Fibroblast of lung (primary cell): ENCODE data around the gene NTRK3. TPM values are rescaled to one million over a fixed set of nuclear protein-coding genes. Genes with fewer than 3 reads are reported as not detected.

Source experiments
- DNase-seq, 2 donors: peaks; one replicate each; pipeline versions ENCODE4 v3.0.0 to v3.0.0-alpha.2; 2010; ENCODE audit warnings: low read depth in 2 of 2
- H2AFZ ChIP-seq: 2 replicates; pipeline ENCODE4 v1.5.1; 2012; ENCODE audit warnings: low read length, control low read depth, inconsistent platforms
- H3K27ac ChIP-seq: 2 replicates; pipeline ENCODE4 v1.5.1; 2011; ENCODE audit warnings: low read length, control low read depth; ENCODE audit not compliant: insufficient read depth
- H3K27me3 ChIP-seq: 2 replicates; pipeline ENCODE4 v1.5.1; 2011; ENCODE audit warnings: mild to moderate bottlenecking, low read length; ENCODE audit not compliant: control insufficient read depth, insufficient read depth
- H3K36me3 ChIP-seq: 2 replicates; pipeline ENCODE4 v1.5.1; 2011; ENCODE audit warnings: low read length; ENCODE audit not compliant: control insufficient read depth, insufficient read depth
- H3K4me1 ChIP-seq: 2 replicates; pipeline ENCODE4 v1.5.1; 2011; ENCODE audit warnings: low read length; ENCODE audit not compliant: control insufficient read depth, insufficient read depth; ENCODE audit errors: extremely low read depth
- H3K4me2 ChIP-seq: 2 replicates; pipeline ENCODE4 v1.5.1; 2011; ENCODE audit warnings: low read length, control low read depth; ENCODE audit not compliant: insufficient read depth; ENCODE audit errors: extremely low read depth
- H3K4me3 ChIP-seq, 4 experiments: fragments of 200-600 bp in 1 of 4; sonication (generic) in 1 of 4; replicated peaks in 1 of 4; 2 replicates each; pipeline ENCODE4 v1.5.1; 2011 to 2016; ENCODE audit warnings: low read length in 4 of 4, low read depth in 3 of 4, mild to moderate bottlenecking in 3 of 4, control low read depth in 2 of 4, inconsistent platforms in 1 of 4, mixed read lengths in 1 of 4; ENCODE audit not compliant: insufficient read depth in 1 of 4; ENCODE audit errors: control extremely low read depth in 1 of 4
- H3K79me2 ChIP-seq: 2 replicates; pipeline ENCODE4 v1.5.1; 2012; ENCODE audit warnings: mild to moderate bottlenecking, low read length, inconsistent platforms; ENCODE audit not compliant: control insufficient read depth, insufficient read depth
- H3K9ac ChIP-seq: 2 replicates; pipeline ENCODE4 v1.5.1; 2011; ENCODE audit warnings: mild to moderate bottlenecking, low read length, control low read depth; ENCODE audit not compliant: insufficient read depth
- H3K9me3 ChIP-seq: 2 replicates; pipeline ENCODE4 v1.5.1; 2012; ENCODE audit warnings: low read depth, low read length; ENCODE audit not compliant: control insufficient read depth, insufficient read depth
- H4K20me1 ChIP-seq: 2 replicates; pipeline ENCODE4 v1.5.1; 2011; ENCODE audit warnings: low read length; ENCODE audit not compliant: control insufficient read depth, insufficient read depth; ENCODE audit errors: extremely low read depth
- CTCF ChIP-seq, 2 donors: IDR thresholded peaks in 1 of 2; conservative IDR thresholded peaks in 1 of 2; 1 replicate in 1 of 2; 2 replicates in 1 of 2; pipeline ENCODE4 v1.5.1; 2011 to 2012; ENCODE audit warnings: low read length in 2 of 2, control low read depth in 1 of 2, inconsistent platforms in 1 of 2, low read depth in 1 of 2, mild to moderate bottlenecking in 1 of 2
- EZH2 ChIP-seq: IDR thresholded peaks from 2 replicates; pipeline ENCODE4 v1.5.1; 2012; ENCODE audit warnings: low read length, control low read depth, mild to moderate bottlenecking; ENCODE audit errors: missing control alignments
- polyA plus RNA-seq, 2 donors: library from polyadenylated mRNA; depleted of rRNA in 1 of 2; stranded (reverse) in 1 of 2; unstranded in 1 of 2; fragments of >200 nt; gene quantifications; 2 replicates each; pipeline ENCODE4 v1.2.1, GENCODE V29; 2011 to 2012; ENCODE audit warnings: missing spikeins in 1 of 2
- total RNA-seq: library from RNA; depleted of rRNA; stranded (reverse); fragments of >200 nt; gene quantifications from 2 replicates; pipeline ENCODE4 v1.2.1, GENCODE V29; 2014

Gene NTRK3
- total and polyA plus RNA-seq, 2 donors (not counting 1 experiment from before 2014, with no cell fraction given) = 0.06 TPM; not detected in 1

- TF ChIP-seq EZH2 (no peak), CTCF (conservative IDR thresholded peaks at IDR 0.05 in 1 of 2, IDR thresholded peaks at IDR 0.05 in 1 of 2; ENCODE audit: low read depth in 1 of 2, low read length in 2 of 2) (no peak)
These were observed 214.5 kb downstream of the NTRK3 start for GRCh38 chr15:88042047-88042446.

GRCh38 chr15:88040516-88040915, 216.0 kb downstream of the NTRK3 start:
- Histone ChIP-seq H3K4me3 (no peak overlapping the region), H3K9me3 (no peaks in the 10 kb centered on the region), H3K27ac (no peak overlapping the region), H3K4me1 (no peaks in the 10 kb centered on the region), H3K27me3 (no peaks in the 10 kb centered on the region), H4K20me1 (no peaks in the 10 kb centered on the region), H2AFZ (no peak overlapping the region), H3K79me2 (no peaks in the 10 kb centered on the region), H3K9ac (no peak overlapping the region), H3K4me2 (no peak overlapping the region), H3K36me3 (no peaks in the 10 kb centered on the region)
- no peak for DNase-seq
- TF ChIP-seq EZH2 (no peak), CTCF (conservative IDR thresholded peaks at IDR 0.05 in 1 of 2, IDR thresholded peaks at IDR 0.05 in 1 of 2; ENCODE audit: low read depth in 1 of 2, low read length in 2 of 2) (no peak)

More at GRCh38 chr15:88042047-88042446, 214.5 kb downstream of the NTRK3 start:
- Histone ChIP-seq H3K4me2 (no peak overlapping the region), H3K4me1 (no peaks in the 10 kb centered on the region), H2AFZ (no peak overlapping the region), H3K36me3 (no peaks in the 10 kb centered on the region), H3K27me3 (no peaks in the 10 kb centered on the region), H3K27ac (no peak overlapping the region), H3K9ac (no peak overlapping the region), H4K20me1 (no peaks in the 10 kb centered on the region), H3K9me3 (no peaks in the 10 kb centered on the region), H3K4me3 (no peak overlapping the region), H3K79me2 (no peaks in the 10 kb centered on the region)
- DNase-seq = no peak

GRCh38 chr15:88038261-88038660, 218.3 kb downstream of the NTRK3 start:
- Histone ChIP-seq H3K27ac (no peak overlapping the region), H3K4me3 (no peak overlapping the region), H3K36me3 (no peaks in the 10 kb centered on the region), H3K9ac (no peak overlapping the region), H2AFZ (no peak overlapping the region), H3K27me3 (no peaks in the 10 kb centered on the region), H3K4me2 (no peak overlapping the region), H4K20me1 (no peaks in the 10 kb centered on the region), H3K79me2 (no peaks in the 10 kb centered on the region), H3K4me1 (no peaks in the 10 kb centered on the region), H3K9me3 (no peaks in the 10 kb centered on the region)
- no peak for DNase-seq
- TF ChIP-seq CTCF (conservative IDR thresholded peaks at IDR 0.05 in 1 of 2, IDR thresholded peaks at IDR 0.05 in 1 of 2; ENCODE audit: low read depth in 1 of 2, low read length in 2 of 2) (no peak), EZH2 (no peak)
